Measurements from ENCODE around the gene FXR2.

DNA sequence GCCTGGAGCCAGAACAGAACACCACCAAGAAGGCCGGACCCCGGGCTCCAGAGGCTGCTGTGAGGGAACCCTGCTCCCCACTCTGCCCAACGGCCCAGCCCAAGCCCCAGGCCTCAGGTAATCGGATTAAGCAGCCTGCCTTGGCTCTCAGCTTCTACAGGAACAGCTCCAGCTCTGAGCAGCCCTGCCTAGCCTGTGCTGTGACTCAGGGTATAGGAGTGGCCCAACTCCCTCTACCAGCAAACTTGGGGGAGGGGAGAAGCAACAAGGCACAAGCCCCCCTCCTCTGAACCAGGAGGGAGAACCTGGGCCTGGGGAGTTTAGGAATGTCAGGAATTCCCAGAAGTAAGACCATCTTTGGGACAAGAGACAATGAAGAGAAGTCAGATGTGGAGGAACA, 24.0 kb downstream of the FXR2 start:
- TF ChIP-seq POLR2A (IDR thresholded peaks at IDR 0.05; ENCODE audit: low read length) (no peak), GATA1 (IDR thresholded peaks at IDR 0.05; ENCODE audit: low read depth, low read length) (no peak)

All from erythroblast (primary cell).